Skeletal muscle cell (primary cell): ENCODE measurements around the gene TENM3.
A peak's percentile ranks its signal among the peaks of the same experiment; 100 is the strongest.

Experiments
- DNase-seq: peaks from one replicate; pipeline ENCODE4 v3.0.0-alpha.2; 2010; ENCODE audit warnings: low read depth
- H3K4me3 ChIP-seq: 2 replicates; pipeline ENCODE4 v1.5.1; 2011; ENCODE audit warnings: low read depth, mild to moderate bottlenecking, control low read depth, low read length, moderate library complexity

The TENM3 gene

GRCh38 chr4:182418054-182418734 lies 175.0 kb downstream of the TENM3 start:
- no peak for DNase-seq
- H3K4me3 ChIP-seq, result no peak overlapping the region

GRCh38 chr4:182420189-182420588 lies 177.0 kb downstream of the TENM3 start:
- no peak for DNase-seq

GRCh38 chr4:182421753-182422152 lies 178.6 kb downstream of the TENM3 start:
- no peak for DNase-seq
- no peak overlapping the region for H3K4me3 ChIP-seq

More at GRCh38 chr4:182420189-182420588, 177.0 kb downstream of the TENM3 start:
- no peak overlapping the region for H3K4me3 ChIP-seq

DNA sequence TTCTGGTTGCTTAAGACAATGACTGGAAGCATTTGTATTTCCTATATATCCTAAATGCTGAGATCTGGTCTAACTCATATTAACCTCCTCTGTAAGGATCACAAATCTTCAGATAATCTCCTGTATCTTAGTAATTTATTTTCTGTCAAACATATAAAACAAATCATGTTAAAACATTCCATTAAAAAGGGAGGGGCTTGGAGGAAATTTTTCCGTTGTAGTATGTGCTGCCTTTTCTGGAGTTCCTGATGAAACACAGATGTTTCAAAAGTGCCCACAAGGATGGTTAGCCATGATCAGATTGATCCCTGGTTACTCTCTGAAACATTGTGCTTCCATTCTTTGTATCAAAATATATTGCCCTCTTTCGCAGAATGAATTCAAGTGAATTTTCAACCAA lies 182.1 kb downstream of the TENM3 start:
- no peak overlapping the region for H3K4me3 ChIP-seq
- DNase-seq, result no peak

DNA sequence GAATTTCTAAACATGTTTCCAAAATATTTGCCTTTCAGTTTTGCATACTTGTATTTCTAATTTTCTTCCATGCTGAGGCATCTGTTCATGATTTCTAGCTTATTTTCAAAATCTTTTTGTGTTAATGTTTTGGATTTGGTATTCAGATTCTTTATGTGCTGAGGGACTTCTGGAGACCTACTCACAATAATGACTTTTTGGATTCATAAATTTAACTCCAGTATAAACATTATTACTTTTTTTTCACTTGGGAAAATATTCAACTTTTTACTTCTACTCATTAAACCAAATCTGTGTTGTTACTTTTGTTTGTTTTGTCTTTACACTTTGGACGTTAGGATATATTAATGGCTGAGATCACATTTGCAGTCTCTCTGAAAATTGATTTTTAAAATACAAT lies 183.7 kb downstream of the TENM3 start:
- H3K4me3 ChIP-seq, result no peak overlapping the region

DNA sequence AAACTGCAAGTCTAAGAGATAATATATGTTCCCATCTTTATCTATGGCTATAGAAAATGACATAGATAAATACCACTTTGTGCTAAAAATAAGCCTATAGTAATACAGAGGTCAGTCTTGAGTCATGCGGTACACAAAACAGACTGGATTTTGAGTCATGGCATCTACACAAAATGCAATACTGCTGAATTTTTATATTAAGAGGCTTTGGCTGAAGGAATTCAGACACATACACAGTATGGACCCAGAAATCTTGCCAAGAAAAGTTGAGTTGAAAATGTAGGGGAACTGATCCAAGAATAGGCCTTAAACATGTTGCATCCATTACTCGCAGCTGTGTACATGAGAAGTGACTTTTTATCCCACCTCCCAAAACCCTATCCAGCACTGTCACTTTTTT lies 184.4 kb downstream of the TENM3 start:
- no peak overlapping the region for H3K4me3 ChIP-seq
- DNase-seq, result peak; percentile 74

More for the DNA sequence above, 183.7 kb downstream of the TENM3 start:
- DNase-seq, result no peak

DNA sequence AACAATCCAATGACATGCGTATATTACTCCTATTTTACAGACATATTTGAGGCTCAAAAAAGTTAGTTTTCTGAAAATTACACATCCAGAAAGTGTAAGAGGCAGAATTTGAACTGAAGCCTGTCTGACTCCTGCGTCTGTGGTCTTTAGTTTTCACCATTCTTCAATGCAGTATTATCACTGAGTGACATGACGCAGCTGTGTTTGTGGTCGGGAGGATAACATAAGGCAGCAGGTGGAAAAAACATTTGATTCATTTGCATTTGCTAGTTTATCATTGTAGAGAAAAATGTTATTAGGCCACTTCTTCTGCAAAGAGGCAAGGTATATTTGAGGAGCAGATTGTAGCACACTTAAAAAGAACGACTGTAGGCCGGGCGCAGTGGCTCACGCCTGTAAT lies 186.7 kb downstream of the TENM3 start:
- no peak overlapping the region for H3K4me3 ChIP-seq
- DNase-seq, result no peak

DNA sequence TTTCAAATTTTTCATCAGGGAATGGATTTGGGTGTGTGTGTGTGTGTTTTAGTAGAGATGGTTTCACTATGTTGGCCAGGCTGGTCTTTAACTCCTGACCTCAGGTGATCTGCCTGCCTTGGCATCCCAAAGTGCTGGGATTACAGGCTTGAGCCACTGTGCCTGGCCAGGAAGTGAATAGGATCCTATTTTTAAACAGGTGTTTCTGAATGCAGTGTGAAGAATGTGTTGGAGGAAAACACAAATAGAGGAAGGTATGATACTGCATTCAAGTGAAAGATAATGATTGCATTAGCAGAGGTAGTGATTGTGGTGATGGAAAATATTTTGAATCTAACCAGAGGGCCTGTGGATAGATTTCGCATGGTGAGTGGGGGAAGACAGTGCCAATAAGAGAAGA lies 189.6 kb downstream of the TENM3 start:
- no peak overlapping the region for H3K4me3 ChIP-seq
- no peak for DNase-seq

GRCh38 chr4:182434720-182435119 lies 191.5 kb downstream of the TENM3 start:
- DNase-seq, result no peak

DNA sequence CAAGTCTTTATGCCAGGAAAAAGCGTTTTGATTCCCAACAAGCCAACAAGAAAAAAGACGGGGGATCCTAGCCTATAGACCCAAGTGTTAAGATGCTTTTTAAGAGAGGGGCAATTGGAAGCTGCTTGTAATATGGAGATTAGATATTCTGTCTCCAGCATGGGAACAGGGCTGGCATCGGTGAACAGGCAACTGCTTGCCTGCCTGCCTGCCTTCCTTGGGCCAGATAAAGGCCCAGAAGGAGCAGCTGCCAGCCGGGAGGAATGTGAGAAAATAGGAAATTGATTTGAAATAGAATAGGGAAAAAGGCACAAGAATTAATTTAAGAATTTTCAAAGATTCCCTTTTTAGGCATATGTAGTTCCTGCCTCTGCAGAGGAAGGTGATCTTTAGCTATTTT lies 192.2 kb downstream of the TENM3 start:
- no peak for DNase-seq
- H3K4me3 ChIP-seq, result no peak overlapping the region

More at GRCh38 chr4:182434720-182435119, 191.5 kb downstream of the TENM3 start:
- no peak overlapping the region for H3K4me3 ChIP-seq

DNA sequence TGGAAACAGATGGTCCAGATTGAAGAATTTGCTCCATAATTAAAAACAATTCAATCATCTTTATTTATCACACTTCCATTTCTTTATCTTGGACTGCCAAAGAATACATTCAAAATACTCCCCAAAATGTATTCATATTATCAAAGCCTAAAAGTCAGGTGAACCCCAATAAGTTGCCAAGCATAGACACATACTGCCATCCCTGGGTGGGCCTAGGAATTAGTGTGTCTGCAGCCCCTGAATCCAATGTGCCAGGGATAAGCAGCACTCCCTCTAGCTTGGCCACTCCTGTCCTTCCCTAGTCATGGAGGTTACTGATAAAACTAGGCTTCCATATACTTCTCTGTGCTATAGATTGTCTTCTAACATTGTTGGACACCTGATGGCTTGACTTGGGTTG lies 199.9 kb downstream of the TENM3 start:
- DNase-seq, result no peak

DNA sequence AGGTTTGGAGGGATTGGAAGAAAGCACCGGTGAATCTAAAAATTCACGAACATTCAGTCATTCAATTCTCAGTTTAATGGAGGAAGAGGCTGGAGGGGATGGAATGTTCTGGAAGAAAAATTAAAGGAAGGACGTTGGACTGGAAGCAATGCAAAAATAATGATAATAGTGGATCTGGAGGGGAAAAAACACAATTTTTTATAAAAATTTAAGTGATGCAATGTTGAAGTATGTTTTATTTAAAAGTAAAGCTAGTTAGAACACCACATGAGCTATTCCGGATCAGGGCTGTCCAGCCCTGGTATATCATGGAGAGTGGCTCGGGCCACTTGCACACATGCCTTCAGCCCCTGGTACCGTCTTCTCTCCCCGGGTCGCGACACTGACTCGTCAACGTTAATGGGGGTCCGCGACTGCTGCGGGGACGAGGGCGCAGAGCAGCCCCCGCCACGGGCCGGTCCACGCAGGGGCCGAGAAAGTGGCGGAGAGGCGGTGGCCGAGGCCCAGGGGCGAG lies 204.6 kb downstream of the TENM3 start:
- peak overlapping the region; percentile 66 for H3K4me3 ChIP-seq

More for the DNA sequence above, 199.9 kb downstream of the TENM3 start:
- H3K4me3 ChIP-seq, result no peak overlapping the region

GRCh38 chr4:182448281-182449151 lies 205.3 kb downstream of the TENM3 start:
- H3K4me3 ChIP-seq, result peak overlapping the region; percentile 66
- peak; percentile 86 for DNase-seq

More for the DNA sequence above, 204.6 kb downstream of the TENM3 start:
- no peak for DNase-seq

- peak overlapping the region; percentile 66 for H3K4me3 ChIP-seq
- no peak for DNase-seq
These were observed 206.2 kb downstream of the TENM3 start for GRCh38 chr4:182449186-182449929.

- no peak for DNase-seq
- peak overlapping the region; percentile 66 for H3K4me3 ChIP-seq
These were observed 206.8 kb downstream of the TENM3 start for GRCh38 chr4:182449930-182450439.

- no peak for DNase-seq
These were observed 208.2 kb downstream of the TENM3 start for GRCh38 chr4:182451441-182451840.

GRCh38 chr4:182453830-182454229 lies 210.6 kb downstream of the TENM3 start:
- DNase-seq, result no peak
- H3K4me3 ChIP-seq, result no peak overlapping the region

More at GRCh38 chr4:182451441-182451840, 208.2 kb downstream of the TENM3 start:
- H3K4me3 ChIP-seq, result no peak overlapping the region

DNA sequence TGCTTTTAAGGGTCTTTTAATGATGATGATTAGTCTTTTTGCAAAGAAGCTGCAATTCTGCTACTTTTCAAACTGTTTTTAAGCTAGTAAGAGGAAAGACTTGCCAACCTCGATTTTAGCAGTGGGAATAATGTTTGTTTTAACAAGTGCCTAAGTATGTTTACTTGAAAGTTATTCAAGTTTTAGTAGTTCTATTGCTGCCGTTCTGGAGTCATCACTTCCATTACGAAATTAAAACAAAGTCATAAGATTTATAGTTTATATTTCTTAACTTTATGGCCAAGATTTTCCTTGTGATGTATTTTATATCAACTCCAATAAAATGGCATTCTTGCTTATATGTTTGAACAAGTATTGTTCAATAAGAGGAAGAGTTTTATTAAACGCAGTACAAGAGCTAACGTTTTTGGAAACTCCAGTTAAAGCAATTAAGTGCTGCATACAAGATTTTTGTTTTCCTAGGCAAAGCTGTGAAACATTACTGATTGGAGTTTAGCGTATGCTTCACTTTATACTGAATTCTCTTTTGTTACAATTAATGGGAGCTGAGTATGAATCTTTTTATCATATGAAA lies 211.3 kb downstream of the TENM3 start:
- DNase-seq, result no peak
- no peak overlapping the region for H3K4me3 ChIP-seq

DNA sequence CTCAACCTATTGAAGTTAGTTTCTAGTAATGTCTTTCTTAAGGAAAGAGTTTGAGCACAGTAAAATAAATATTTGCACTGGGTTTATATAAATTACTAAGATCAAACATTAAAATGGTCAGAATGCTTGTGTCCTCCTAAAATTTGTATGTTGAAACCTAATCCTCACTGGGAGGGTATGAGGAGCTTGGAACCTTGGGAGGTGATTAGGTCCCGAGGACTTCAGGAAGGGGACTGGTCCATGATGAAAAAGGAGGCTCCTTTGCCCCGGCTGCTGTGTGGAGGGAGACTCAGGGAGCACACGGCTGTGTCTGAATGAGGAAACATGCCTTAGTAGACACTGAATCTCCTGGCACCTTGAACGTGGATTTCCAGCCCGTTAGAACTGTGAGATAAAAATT lies 221.9 kb downstream of the TENM3 start:
- DNase-seq, result no peak
- H3K4me3 ChIP-seq, result no peak overlapping the region
